NT2/D1 (cell line): ENCODE results near the gene OR2T35.

Source experiments
- DNase-seq: peaks from one replicate; pipeline ENCODE4 v3.0.0-alpha.2; 2011; ENCODE audit warnings: low read depth, low spot score
- H3K27me3 ChIP-seq: 2 replicates; pipeline ENCODE4 v1.6.0; 2011; ENCODE audit warnings: mild to moderate bottlenecking; ENCODE audit not compliant: insufficient read length, insufficient read depth
- H3K36me3 ChIP-seq: 2 replicates; pipeline ENCODE4 v1.6.1; 2011; ENCODE audit warnings: mild to moderate bottlenecking, low read length, mixed read lengths; ENCODE audit not compliant: insufficient read depth, insufficient read length
- H3K4me1 ChIP-seq: 2 replicates; pipeline ENCODE4 v1.5.1; 2011; ENCODE audit not compliant: insufficient read depth, insufficient read length
- H3K4me3 ChIP-seq: 2 replicates; pipeline ENCODE4 v1.5.1; 2011; ENCODE audit warnings: low read depth; ENCODE audit not compliant: insufficient read length
- H3K9ac ChIP-seq: 2 replicates; pipeline ENCODE4 v1.6.0; 2011; ENCODE audit warnings: low read depth; ENCODE audit not compliant: insufficient read length
- H3K9me3 ChIP-seq: 2 replicates; pipeline ENCODE4 v1.5.1; 2011; ENCODE audit warnings: mild to moderate bottlenecking, low read length; ENCODE audit not compliant: insufficient read depth
- SUZ12 ChIP-seq: IDR thresholded peaks from 2 replicates; pipeline ENCODE4 v1.6.1; 2011; ENCODE audit not compliant: insufficient read length, insufficient read depth; ENCODE audit errors: extremely low read depth
- YY1 ChIP-seq: IDR thresholded peaks from 2 replicates; pipeline ENCODE4 v1.6.1; 2011; ENCODE audit not compliant: insufficient read length, insufficient read depth
- ZNF274 ChIP-seq: IDR thresholded peaks from 2 replicates; pipeline ENCODE4 v1.6.1; 2011; ENCODE audit warnings: mild to moderate bottlenecking, low read depth, low read length

Gene OR2T35

GRCh38 chr1:248592655-248593054 is 52.4 kb downstream of the OR2T35 start:
- H3K27me3 ChIP-seq, result no peaks in the 10 kb centered on the region
- no peaks in the 10 kb centered on the region for H3K36me3 ChIP-seq
- H3K9me3 ChIP-seq, result no peaks in the 10 kb centered on the region
- TF ChIP-seq ZNF274, result no peak
- TF ChIP-seq SUZ12, result no peak
- TF ChIP-seq YY1, result no peak
- no peaks in the 10 kb centered on the region for H3K4me1 ChIP-seq
- no peak overlapping the region for H3K4me3 ChIP-seq
- no peak overlapping the region for H3K9ac ChIP-seq
- DNase-seq, result no peak

DNA sequence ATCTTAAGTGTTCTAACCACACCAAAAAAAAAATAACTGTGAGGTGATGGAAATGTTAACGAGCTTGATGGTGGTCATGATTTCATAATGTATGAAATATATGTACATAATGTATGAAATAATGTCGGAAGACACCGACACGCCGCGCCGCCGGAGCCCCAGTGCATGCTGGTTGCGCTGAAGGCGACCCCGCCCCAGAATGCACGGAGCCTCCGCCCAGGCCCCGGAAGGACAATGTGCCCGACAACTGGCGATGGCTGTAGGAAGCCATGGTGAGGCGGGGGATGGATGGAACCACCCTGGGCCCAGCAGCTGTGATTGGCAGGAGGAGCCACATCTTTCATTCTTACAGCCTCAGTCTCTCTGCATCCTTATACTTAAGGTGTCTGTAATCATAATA is 55.0 kb downstream of the OR2T35 start:
- no peaks in the 10 kb centered on the region for H3K27me3 ChIP-seq
- DNase-seq, result no peak
- H3K36me3 ChIP-seq, result no peaks in the 10 kb centered on the region
- no peak for TF ChIP-seq ZNF274
- no peak for TF ChIP-seq YY1
- no peak for TF ChIP-seq SUZ12
- no peak overlapping the region for H3K4me3 ChIP-seq
- H3K4me1 ChIP-seq, result no peaks in the 10 kb centered on the region
- no peaks in the 10 kb centered on the region for H3K9me3 ChIP-seq
- no peak overlapping the region for H3K9ac ChIP-seq

DNA sequence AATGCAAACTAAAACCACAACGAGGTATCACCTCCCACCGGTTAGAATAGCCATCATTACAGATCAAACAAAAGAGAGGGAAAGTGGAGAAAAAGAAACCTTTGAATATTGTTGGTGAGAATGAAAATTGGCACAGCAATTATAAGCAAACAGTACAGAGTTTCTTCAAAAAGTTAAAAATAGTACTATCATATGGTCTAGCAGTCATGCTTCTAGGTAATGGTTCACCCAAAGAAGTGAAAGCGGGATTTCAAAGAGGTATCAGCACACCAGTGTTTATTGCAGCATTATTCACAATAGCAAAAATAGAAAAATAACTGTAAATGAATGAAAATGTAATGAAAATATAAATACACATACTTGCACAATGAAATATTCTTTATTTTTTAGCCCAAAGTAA is 55.7 kb downstream of the OR2T35 start:
- Histone ChIP-seq H3K4me1 (no peaks in the 10 kb centered on the region), H3K36me3 (no peaks in the 10 kb centered on the region), H3K4me3 (no peak overlapping the region), H3K27me3 (no peaks in the 10 kb centered on the region), H3K9ac (no peak overlapping the region), H3K9me3 (no peaks in the 10 kb centered on the region)
- DNase-seq, result no peak
- no peak for TF ChIP-seq ZNF274
- no peak for TF ChIP-seq SUZ12
- TF ChIP-seq YY1, result no peak
